ENCODE data around the gene PIK3R6.

DNA sequence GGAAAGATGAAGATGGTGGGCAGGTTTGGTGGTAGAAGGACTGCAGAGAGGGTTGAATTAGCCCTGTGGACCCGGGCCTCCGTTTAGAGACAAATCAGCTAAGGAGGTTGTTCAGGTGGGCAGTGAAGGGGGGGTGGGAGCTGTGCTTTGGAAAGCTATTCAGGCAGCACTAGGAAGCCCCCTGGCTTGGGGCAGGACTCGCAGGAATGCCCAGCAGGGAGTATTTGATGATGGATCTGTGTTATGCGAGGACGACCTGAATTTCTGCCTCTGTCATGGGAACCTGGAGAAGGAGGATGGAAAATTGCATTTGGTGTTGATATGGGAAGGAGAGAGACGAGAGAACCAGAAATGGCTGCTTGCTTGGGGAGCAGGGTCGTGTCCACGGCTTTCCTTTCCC lies 112.6 kb downstream of the PIK3R6 start:
- TF ChIP-seq, protein P1, sequence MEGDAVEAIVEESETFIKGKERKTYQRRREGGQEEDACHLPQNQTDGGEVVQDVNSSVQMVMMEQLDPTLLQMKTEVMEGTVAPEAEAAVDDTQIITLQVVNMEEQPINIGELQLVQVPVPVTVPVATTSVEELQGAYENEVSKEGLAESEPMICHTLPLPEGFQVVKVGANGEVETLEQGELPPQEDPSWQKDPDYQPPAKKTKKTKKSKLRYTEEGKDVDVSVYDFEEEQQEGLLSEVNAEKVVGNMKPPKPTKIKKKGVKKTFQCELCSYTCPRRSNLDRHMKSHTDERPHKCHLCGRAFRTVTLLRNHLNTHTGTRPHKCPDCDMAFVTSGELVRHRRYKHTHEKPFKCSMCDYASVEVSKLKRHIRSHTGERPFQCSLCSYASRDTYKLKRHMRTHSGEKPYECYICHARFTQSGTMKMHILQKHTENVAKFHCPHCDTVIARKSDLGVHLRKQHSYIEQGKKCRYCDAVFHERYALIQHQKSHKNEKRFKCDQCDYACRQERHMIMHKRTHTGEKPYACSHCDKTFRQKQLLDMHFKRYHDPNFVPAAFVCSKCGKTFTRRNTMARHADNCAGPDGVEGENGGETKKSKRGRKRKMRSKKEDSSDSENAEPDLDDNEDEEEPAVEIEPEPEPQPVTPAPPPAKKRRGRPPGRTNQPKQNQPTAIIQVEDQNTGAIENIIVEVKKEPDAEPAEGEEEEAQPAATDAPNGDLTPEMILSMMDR (IDR thresholded peaks at IDR 0.05; ENCODE audit: low read depth, low read length, poor library complexity, severe bottlenecking) = no peak
- TF ChIP-seq EZH2phosphoT487 (IDR thresholded peaks at IDR 0.05; ENCODE audit: borderline replicate concordance, low read length) = no peak

Data from DOHH2 (cell line).